ENCODE measurements around the gene PSMA2. TPM values are rescaled to one million over a fixed set of nuclear protein-coding genes. Genes with fewer than 3 reads are reported as not detected.

PSMA2 gene
- total RNA-seq, 1 donor from 2014 or later = 46.9 TPM

GRCh38 chr7:42964293-42964692 lies 32.3 kb upstream of the PSMA2 start:
- intact Hi-C loops (cut with DNase I) = no loop called here
- no peak overlapping the region for H3K4me3 ChIP-seq
- no peaks in the 10 kb centered on the region for H3K9me3 ChIP-seq
- DNase-seq (ENCODE audit: extremely low spot score in 2 of 2) = no peak
- H3K36me3 ChIP-seq = no peaks in the 10 kb centered on the region
- H3K27me3 ChIP-seq = no peaks in the 10 kb centered on the region
- H3K4me1 ChIP-seq = no peaks in the 10 kb centered on the region
- TF ChIP-seq CTCF (IDR thresholded peaks at IDR 0.05) (no peak), POLR2AphosphoS5 (IDR thresholded peaks at IDR 0.05; ENCODE audit: insufficient read depth in 1 of 2, low read depth in 1 of 2) (no peak), POLR2A (IDR thresholded peaks at IDR 0.05) (no peak)
- no peak overlapping the region for H3K27ac ChIP-seq

DNA sequence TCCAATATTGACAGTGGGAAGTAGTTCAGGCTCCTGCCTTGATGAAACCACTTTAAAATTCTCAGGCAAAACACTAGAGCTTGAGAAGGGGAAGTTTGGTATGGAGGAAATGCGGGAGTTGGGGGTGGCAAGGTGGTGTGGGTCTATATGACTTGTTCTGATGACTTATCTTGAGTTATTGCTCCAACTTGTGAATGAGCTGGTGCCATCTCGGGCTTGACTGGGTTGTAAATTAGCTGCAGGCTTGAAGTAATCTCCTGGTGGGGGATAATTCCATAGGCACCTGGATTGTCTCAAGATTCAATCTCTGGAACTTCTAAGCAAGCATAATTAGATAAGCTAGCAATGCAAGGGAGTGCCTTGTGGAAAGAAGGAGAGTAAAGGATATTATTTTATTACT lies 29.2 kb upstream of the PSMA2 start:
- intact Hi-C loops (cut with DNase I) = no loop called here

GRCh38 chr7:42960762-42961161 lies 28.8 kb upstream of the PSMA2 start:
- no peaks in the 10 kb centered on the region for H3K9me3 ChIP-seq
- H3K4me1 ChIP-seq = no peaks in the 10 kb centered on the region
- DNase-seq (ENCODE audit: extremely low spot score in 2 of 2) = no peak
- H3K27me3 ChIP-seq = no peaks in the 10 kb centered on the region
- no peaks in the 10 kb centered on the region for H3K36me3 ChIP-seq
- H3K4me3 ChIP-seq = no peak overlapping the region
- intact Hi-C loops (cut with DNase I) = no loop called here
- no peak for TF ChIP-seq POLR2AphosphoS5 (IDR thresholded peaks at IDR 0.05; ENCODE audit: insufficient read depth in 1 of 2, low read depth in 1 of 2)
- no peak for TF ChIP-seq CTCF (IDR thresholded peaks at IDR 0.05)
- TF ChIP-seq POLR2A (IDR thresholded peaks at IDR 0.05) = no peak
- H3K27ac ChIP-seq = no peak overlapping the region

More for the DNA sequence above, 29.2 kb upstream of the PSMA2 start:
- no peaks in the 10 kb centered on the region for H3K9me3 ChIP-seq
- no peak overlapping the region for H3K27ac ChIP-seq
- H3K4me3 ChIP-seq = no peak overlapping the region
- no peaks in the 10 kb centered on the region for H3K4me1 ChIP-seq
- no peaks in the 10 kb centered on the region for H3K27me3 ChIP-seq
- no peak for TF ChIP-seq POLR2A (IDR thresholded peaks at IDR 0.05)
- no peak for TF ChIP-seq CTCF (IDR thresholded peaks at IDR 0.05)
- no peaks in the 10 kb centered on the region for H3K36me3 ChIP-seq
- no peak for DNase-seq (ENCODE audit: extremely low spot score in 2 of 2)

DNA sequence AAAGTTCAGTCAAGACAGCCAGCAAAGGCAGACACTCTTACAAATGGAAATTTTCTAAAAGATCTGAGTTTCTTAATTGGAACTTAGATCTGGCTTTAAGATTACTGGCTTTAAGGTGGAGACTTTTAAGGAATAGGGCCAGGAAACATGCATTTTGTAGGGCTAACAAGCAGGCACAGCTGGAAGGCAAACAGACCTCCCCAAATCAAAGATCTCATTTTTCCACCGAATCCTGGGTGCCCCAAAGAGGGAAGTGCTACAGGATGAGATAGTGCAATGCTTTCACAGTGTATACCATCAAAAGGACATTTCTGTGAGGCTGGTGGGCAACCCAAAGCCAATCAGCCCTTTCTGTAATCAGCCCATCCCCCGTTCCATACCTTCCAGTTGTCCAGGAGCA lies 27.6 kb upstream of the PSMA2 start:
- Histone ChIP-seq H3K4me1 (no peaks in the 10 kb centered on the region), H3K36me3 (no peaks in the 10 kb centered on the region), H3K27ac (no peak overlapping the region), H3K4me3 (no peak overlapping the region), H3K27me3 (no peaks in the 10 kb centered on the region), H3K9me3 (no peaks in the 10 kb centered on the region)
- TF ChIP-seq POLR2AphosphoS5 (IDR thresholded peaks at IDR 0.05; ENCODE audit: insufficient read depth in 1 of 2, low read depth in 1 of 2) (no peak), POLR2A (IDR thresholded peaks at IDR 0.05) (no peak), CTCF (IDR thresholded peaks at IDR 0.05) (no peak)
- intact Hi-C loops (cut with DNase I) = no loop called here
- DNase-seq (ENCODE audit: extremely low spot score in 2 of 2) = no peak

- TF ChIP-seq POLR2A (IDR thresholded peaks at IDR 0.05) (no peak), CTCF (IDR thresholded peaks at IDR 0.05) (no peak), POLR2AphosphoS5 (IDR thresholded peaks at IDR 0.05; ENCODE audit: insufficient read depth in 1 of 2, low read depth in 1 of 2) (no peak)
- Histone ChIP-seq H3K27me3 (no peaks in the 10 kb centered on the region), H3K4me1 (no peaks in the 10 kb centered on the region), H3K27ac (no peak overlapping the region), H3K9me3 (no peaks in the 10 kb centered on the region), H3K36me3 (no peaks in the 10 kb centered on the region), H3K4me3 (no peak overlapping the region)
- no peak for DNase-seq (ENCODE audit: extremely low spot score in 2 of 2)
- intact Hi-C loops (cut with DNase I) = no loop called here
Measured at GRCh38 chr7:42956062-42956461, 24.1 kb upstream of the PSMA2 start.
